Measurements from ENCODE around the gene GBE1.
A peak's percentile ranks its signal among the peaks of the same experiment; 100 is the strongest.
"Not testable (repeated sequence)": the region's sequence is repeated elsewhere in the genome, so short reads cannot be mapped to it uniquely, and the experiment has no call there.

Gene GBE1

DNA sequence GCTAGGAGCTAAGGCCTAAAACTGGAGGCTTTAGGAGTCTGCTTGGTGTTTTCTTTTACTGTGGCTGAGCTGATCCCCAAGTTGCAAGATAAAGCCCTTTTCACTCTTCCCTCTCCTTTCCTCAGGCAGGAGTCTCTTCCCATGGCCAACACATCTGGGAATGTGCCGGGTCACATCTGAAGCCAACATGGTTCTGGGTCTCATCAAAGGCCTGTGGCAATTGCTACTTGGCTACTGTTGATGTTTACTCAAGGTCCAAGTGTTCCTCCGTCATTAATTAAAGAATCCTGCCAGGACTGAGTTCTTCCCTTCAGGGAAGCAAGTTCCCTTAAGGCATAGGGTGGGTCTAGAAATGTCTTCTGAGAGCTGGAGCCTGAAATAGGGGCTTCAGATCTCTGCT lies 230.2 kb downstream of the GBE1 start:
- no peak for DNase-seq (ENCODE audit: low read depth in 2 of 2)

DNA sequence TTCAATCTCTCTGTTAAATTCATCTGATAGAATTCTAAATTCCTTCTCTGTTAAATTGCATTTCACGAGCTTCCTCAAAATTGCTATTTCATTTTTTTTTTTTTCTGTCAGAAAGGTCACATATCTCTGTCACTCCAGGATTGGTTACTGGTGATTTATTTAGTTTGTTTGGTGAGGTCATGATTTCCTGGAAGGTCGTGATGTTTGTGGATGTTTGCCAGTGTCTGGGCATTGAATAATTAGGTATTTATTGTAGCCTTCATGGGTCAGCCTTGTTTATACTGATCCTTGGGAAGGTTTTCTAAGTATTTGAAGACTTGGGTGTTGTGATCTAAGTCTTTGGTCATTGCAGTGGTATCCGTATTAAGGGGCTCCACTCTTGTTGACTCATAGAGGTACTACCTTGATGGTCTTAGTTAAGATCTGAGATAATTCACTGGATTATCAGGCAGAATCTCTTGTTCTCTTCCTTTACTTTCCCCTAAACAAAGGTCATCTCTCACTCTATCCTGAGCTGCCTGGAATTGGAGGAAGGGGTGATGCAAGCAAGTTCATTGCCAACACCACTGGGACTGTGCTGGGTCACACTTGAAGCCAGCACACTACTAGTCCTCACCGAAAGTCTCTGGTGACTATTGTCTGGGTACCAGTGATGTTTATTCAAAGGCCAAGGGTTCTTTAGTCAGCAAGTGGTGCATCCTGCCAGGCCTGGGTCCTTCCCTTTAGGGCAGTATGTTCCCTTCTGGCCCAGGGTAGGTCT lies 231.1 kb downstream of the GBE1 start:
- DNase-seq (ENCODE audit: low read depth in 2 of 2), result no peak

GRCh38 chr3:81521855-81522254 lies 239.6 kb downstream of the GBE1 start:
- no peak for DNase-seq (ENCODE audit: low read depth in 2 of 2)

DNA sequence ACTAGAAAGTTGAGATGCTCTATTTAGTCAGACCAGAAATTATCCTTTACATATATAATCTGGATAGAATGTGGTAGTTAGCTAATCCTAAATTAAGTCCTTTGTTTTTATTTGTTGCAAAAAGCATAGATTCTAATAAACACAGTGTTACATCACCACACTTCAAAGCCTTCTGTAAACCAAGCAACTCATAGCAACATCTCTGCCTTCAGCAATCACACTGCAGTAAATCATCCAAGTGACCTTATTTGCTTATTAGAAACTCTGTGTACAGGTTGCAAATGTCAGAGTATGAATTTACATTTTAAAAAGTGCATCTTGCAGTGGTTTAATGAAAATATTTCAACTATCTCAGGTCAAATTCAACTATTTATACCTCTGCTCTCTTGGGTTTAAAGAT lies 242.5 kb downstream of the GBE1 start:
- no peak for DNase-seq (ENCODE audit: low read depth in 2 of 2)

DNA sequence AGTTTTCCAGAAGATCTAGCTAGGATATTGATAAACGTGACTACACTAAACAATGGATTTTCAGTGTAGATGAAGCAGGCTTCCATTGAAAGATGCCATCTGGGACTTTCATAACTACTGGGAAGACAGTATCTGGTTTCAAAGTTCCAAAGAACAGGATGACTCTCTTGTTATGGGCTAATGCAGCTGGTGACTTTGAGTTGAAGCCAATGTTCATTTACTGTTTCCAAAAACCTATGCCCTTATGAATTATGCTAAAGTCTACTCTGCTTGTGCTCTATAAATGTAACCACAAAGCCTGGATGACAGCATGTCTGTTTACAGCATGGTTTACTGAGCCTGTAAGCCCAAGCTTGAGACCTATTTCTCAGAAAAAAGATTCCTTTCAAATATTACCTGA lies 245.4 kb downstream of the GBE1 start:
- no peak for DNase-seq (ENCODE audit: low read depth in 2 of 2)

DNA sequence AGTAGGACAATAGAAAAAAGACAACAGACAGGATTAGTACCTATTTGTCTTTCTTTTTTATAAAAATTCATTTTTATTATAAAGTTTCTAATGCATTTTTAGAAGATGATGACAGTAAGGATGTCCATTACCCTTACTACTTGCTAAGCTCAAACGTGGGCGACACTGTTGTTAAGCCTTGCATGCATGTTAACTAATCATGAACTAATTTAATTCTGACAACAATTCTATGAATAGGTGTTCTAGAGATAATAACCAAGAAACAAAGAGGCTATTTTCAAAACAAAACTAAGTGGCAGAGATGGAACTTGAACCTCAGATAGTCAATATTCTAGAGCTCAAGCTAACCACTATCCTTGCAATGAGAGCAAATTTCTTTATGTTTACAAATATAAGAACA lies 247.9 kb downstream of the GBE1 start:
- no peak for DNase-seq (ENCODE audit: low read depth in 2 of 2)

GRCh38 chr3:81503026-81503425 lies 258.4 kb downstream of the GBE1 start:
- DNase-seq (ENCODE audit: low read depth in 2 of 2), result no peak

GRCh38 chr3:81502236-81502635 lies 259.2 kb downstream of the GBE1 start:
- no peak for DNase-seq (ENCODE audit: low read depth in 2 of 2)

GRCh38 chr3:81500039-81500438 lies 261.4 kb downstream of the GBE1 start:
- DNase-seq (ENCODE audit: low read depth in 2 of 2), result no peak

DNA sequence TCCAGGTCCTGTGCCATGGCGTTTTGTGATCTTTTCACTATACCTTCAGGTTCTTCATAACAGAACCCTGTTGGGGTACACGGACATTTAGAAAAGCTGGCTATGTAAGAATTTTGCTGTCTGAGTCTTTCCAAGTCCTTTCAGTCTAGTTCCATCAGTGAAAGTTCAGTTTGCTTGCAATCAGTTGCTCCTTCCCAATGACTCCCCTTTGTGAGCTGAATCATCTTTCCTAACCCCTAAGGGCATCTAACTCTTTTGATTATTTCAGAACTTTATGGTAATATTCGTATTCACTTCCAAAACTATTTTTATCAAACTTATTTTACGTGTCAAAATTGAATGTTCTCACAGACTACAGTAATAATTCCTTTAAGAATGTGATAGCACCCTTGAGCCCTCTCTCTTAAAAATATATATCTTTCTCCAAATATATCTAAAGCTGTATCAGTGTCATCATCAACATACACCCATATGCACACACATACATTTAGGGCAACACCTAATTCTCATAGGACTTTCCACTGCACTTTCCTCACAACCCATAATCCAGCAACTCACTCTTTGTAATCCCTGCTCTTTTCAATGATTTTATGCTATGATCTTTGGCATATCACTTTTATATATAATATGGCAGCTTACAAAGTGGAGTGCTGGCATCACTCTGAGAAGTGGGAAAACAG lies 263.7 kb downstream of the GBE1 start:
- DNase-seq (ENCODE audit: low read depth in 2 of 2), result no peak

DNA sequence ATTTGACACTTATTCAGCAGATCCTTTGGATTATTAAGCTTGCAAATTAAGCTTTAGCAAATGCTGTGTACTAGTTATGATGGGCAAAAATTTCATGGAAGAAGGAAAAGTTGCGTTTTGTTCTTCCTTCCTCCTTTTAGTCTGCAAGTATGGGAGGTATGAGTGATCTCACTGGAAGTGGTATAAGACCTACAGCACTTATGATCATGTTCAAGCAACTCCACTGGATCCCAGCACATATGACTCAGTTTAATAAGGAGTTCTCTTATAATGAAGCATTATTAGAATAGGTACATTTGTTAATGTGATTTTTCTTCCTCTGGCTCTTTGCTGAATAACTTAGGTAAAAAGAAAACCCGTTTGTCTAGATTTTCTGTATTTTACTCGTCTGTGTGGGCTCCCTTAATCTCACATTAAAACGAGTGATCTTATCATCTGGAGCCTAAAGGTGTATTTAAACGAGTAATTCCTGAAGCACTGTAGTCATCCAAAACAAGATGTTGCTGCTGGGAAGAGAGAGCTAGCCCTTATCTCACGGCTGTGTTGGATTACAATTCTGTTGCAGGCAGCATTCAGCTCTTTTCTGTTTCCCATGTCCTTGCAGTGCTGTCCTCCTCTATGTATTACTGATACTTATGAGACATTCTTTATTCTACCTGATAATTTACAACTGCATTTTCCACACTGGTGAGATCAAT lies 264.9 kb downstream of the GBE1 start:
- no peak for DNase-seq (ENCODE audit: low read depth in 2 of 2)

DNA sequence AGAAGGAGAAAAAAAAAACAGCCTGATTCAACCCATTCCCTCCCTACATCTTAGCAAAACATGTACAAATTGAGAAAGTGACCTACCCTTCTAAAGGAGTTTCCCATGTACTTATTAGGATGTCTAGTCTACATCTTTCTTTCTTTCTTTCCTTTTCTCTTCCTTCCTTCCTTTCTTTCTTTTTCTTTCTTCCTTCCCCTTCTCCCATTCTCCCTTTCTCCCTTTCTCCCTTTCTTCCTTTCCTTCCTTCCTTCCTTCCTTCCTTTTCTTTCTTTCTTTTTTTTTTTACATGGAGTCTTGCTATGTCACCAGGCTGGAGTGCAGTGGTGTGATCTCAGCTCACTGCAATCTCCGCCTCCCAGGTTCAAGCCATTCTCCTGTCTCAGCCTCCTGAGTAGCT lies 269.0 kb downstream of the GBE1 start:
- DNase-seq (ENCODE audit: low read depth in 2 of 2), result not testable (repeated sequence)

DNA sequence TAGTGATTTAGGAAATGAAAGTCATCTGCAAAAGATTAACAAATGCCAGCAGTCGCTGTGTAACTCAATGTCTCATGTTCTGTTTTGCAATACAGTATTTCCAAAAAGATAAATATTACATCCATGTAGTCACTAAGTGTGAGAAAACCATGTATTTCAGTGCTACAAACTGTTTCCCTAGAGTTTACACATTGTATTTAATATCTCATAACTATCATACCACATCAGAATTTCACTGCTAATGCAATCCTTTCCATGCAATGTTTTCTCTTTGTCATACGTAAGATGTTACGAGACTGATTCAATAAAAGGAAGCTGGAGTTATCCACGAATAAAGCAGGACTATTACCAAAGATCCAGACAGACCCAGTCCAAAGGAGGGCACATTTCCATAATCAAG lies 269.4 kb downstream of the GBE1 start:
- DNase-seq (ENCODE audit: low read depth in 2 of 2), result no peak

DNA sequence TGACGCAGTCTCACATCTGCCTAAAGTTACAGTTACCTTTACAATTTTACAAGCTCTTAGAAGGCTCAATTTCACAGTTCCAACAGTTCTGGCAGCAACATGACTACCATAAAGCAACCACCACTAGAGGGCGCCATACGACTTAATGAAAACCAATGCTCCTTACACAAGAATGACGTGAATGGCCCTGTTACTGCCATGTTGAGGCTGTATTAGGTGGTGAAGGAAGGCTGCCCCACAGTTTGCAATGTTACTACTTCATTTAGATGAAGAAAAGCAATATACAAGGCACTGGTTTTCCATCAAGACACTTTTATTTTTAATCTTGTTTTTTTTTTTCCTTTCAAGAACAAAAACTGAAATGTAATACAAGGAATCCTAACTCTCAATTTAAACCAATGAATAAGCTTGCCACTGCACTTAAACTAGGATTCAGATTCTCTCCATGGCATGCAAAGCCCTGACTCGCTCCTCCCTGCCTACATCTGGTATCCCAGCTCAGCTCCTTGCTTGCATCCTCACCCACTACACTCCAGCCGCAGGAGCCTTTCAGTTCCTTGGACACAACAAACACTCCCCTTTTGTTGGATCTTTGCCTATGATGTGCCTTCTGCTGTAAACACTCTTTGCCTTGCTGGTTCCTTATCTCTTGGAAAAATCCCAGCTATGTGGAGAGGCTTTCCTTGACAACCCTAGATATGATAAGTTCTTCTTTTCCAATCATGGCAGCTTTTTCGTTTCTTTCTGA lies 270.7 kb downstream of the GBE1 start:
- DNase-seq (ENCODE audit: low read depth in 2 of 2), result peak in 1 of 2 donors; percentile 50

- DNase-seq (ENCODE audit: low read depth in 2 of 2), result no peak
Observed at GRCh38 chr3:81485444-81485865, 276.0 kb downstream of the GBE1 start.

DNA sequence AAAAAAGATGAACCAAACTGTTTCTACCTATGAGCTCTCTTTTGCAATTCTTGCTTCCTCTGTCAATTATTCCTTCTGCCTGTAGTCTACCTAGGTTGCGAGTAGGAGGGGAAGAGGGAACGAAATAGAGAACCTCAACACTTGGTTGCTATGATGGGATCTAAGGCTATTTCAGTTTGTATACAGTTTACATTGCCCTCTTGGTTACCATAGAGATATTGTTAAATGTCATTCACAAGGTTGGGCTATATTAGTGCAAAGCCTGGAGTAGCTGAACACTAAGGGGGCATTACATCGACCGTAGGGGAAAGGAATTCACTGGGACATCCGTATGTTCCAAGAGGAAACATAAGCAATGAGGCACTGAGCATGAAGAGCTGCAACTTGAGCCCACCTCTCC lies 276.9 kb downstream of the GBE1 start:
- no peak for DNase-seq (ENCODE audit: low read depth in 2 of 2)

- no peak for DNase-seq (ENCODE audit: low read depth in 2 of 2)
Observed at GRCh38 chr3:81483046-81483445, 278.4 kb downstream of the GBE1 start.

- no peak for DNase-seq (ENCODE audit: low read depth in 2 of 2)
Observed at GRCh38 chr3:81477740-81478139, 283.7 kb downstream of the GBE1 start.

DNA sequence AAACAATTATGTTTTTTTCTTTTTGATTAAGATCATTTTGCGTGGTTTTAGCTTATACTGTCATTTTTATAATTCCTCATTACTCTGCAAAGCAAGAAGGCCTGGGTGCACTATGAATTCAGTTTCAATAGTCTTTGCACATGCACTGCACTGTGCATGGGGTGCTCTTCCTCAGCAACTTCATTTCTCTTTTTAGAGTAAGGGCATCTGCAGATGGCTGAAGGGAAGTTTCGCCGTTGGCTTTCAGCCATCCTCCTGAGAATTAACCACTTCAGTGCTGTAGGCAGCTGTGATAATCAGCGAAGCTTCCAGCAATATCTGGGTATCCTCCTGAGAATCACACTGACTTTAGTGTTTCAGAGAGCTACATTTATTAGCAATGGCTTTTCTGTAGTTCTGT lies 284.8 kb downstream of the GBE1 start:
- DNase-seq (ENCODE audit: low read depth in 2 of 2), result no peak

DNA sequence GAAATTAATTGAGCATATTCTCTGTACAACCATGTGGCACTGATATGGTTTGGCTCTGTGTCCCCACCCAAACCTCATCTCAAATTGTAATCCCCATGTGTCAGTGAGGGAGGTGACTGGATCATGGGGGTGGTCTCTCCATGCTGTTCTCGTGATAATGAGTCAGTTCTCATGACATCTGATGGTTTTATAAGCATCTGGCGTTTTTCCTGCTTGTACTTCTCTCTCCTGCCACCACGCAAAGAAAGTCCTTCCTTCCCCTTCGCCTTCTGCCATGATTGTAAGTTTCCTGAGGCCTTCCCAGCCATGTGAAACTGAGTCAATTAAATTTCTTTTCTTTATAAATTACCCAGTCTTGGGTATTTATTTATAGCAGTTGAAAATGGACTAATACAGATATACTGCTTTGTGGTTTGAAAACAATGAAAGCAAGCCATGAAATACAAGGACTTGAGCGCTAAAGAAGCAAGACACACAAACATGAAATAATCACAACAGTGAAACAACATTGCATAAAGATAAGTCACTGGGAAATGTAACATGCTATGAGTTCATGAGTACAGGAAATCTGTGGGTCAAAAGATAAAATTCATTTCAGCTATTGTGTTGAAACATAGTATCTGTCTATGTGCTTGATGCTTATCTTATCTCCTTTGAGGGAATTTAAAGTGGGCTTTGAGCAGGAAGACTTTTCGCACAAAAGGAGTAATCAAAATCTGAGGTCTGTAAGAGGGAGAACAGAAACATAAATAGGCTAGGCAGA lies 288.7 kb downstream of the GBE1 start:
- no peak for DNase-seq (ENCODE audit: low read depth in 2 of 2)

GRCh38 chr3:81470524-81471278 lies 290.7 kb downstream of the GBE1 start:
- DNase-seq (ENCODE audit: low read depth in 2 of 2), result no peak

Measured in stimulated activated CD8-positive, alpha-beta memory T cell treated with anti-CD3 and anti-CD28 coated beads, Interleukin-15, amount 100 ng/mL, for 4 hours (primary cell).